K562 (cell line): ENCODE measurements around the gene MIX23. TPM values are rescaled to one million over a fixed set of nuclear protein-coding genes. Genes with fewer than 3 reads are reported as not detected.

Experiments
- ATAC-seq: fragments of 200-7000 bp; cut with Tn5 transposase; 3 replicates; pipeline ENCODE4 v1.9.1; 2020; ENCODE audit warnings: moderate library complexity
- BruUV-seq: library from RNA; stranded (reverse); fragments of 400-500 nt; replicated peaks from 2 replicates; lab custom pipeline; 2021; lab: Mats Ljungman, UMichigan
- CTCF ChIA-PET: fragments of 300-600 bp; formaldehyde crosslinking; extraction: SDS; loops from one replicate; lab custom pipeline; 2021; ENCODE audit warnings: low intra/inter-chr PET ratio; lab: Yijun Ruan, JAX
- POLR2A ChIA-PET: fragments of 300-600, 350-650 bp; sonication (Branson Sonifier 250); formaldehyde crosslinking; extraction: SDS; loops from one replicate; lab custom pipeline; 2021; ENCODE audit warnings: antibody characterized with exemption, inconsistent platforms; lab: Yijun Ruan, JAX
- DNase-seq, 4 experiments: peaks; one replicate each; pipeline versions ENCODE4 v3.0.0 to v3.0.0-alpha.2; 2011 to 2018; ENCODE audit warnings: low spot score in 3 of 4, mixed read lengths in 3 of 4; ENCODE audit errors: extremely low read depth in 1 of 4
- FAIRE-seq: peaks from 2 replicates; lab custom pipeline; 2011; peaks lifted over from hg19 to GRCh38; lab: Jason Lieb, UNC
- H2AFZ ChIP-seq: 2 replicates; pipeline ENCODE4 v1.6.0; 2011; ENCODE audit warnings: low read depth, low read length, control low read depth, inconsistent platforms
- H3K27ac ChIP-seq: fragments of 200-600 bp; 3 replicates; pipeline ENCODE4 v1.8.0; 2011; ENCODE audit warnings: low read depth, mild to moderate bottlenecking, control low read depth, inconsistent platforms, low read length, moderate library complexity, mixed read lengths; ENCODE audit errors: extremely low read depth
- H3K27me3 ChIP-seq, 2 experiments: fragments of 300-600 bp in 1 of 2; 2 replicates in 1 of 2; 3 replicates in 1 of 2; pipeline versions ENCODE4 v1.6.0 to v1.8.0; 2011; ENCODE audit warnings: inconsistent platforms in 2 of 2, low read length in 2 of 2, mild to moderate bottlenecking in 1 of 2, mixed read lengths in 1 of 2, moderate library complexity in 1 of 2; ENCODE audit not compliant: control insufficient read depth in 2 of 2, insufficient read depth in 2 of 2
- H3K36me3 ChIP-seq: fragments of 300-600 bp; 3 replicates; pipeline ENCODE4 v1.8.0; 2011; ENCODE audit warnings: mild to moderate bottlenecking, low read length, inconsistent platforms; ENCODE audit not compliant: control insufficient read depth, insufficient read depth
- H3K4me1 ChIP-seq, 2 experiments: fragments of 200-600 bp in 1 of 2; replicated peaks in 1 of 2; 2 replicates in 1 of 2; 3 replicates in 1 of 2; pipeline versions ENCODE4 v1.5.1 to v1.8.0; 2011; ENCODE audit warnings: inconsistent platforms in 2 of 2, low read length in 2 of 2, mild to moderate bottlenecking in 1 of 2, mixed read lengths in 1 of 2, moderate library complexity in 1 of 2; ENCODE audit not compliant: control insufficient read depth in 2 of 2, insufficient read depth in 2 of 2
- H3K4me2 ChIP-seq: 2 replicates; pipeline ENCODE4 v1.6.1; 2011; ENCODE audit warnings: low read length, control low read depth, inconsistent platforms, mixed read lengths; ENCODE audit not compliant: insufficient read depth
- H3K4me3 ChIP-seq: fragments of 200-600 bp; sonication (generic), shearing (Covaris generic); 2 replicates; pipeline ENCODE4 v1.5.1; 2016; ENCODE audit warnings: control low read depth, inconsistent platforms
- H3K79me2 ChIP-seq: fragments of 200-600 bp; 3 replicates; pipeline ENCODE4 v1.8.0; 2011; ENCODE audit warnings: low read length, inconsistent platforms; ENCODE audit not compliant: control insufficient read depth, insufficient read depth
- H3K9ac ChIP-seq, 2 experiments: 2 replicates each; pipeline versions ENCODE4 v1.6.0 to v1.6.1; 2011; ENCODE audit warnings: low read depth in 2 of 2, low read length in 2 of 2, control low read depth in 1 of 2, inconsistent platforms in 1 of 2, mild to moderate bottlenecking in 1 of 2, mixed read lengths in 1 of 2; ENCODE audit not compliant: insufficient read depth in 1 of 2
- H3K9me1 ChIP-seq: one replicate; pipeline ENCODE4 v1.6.0; 2011; ENCODE audit warnings: inconsistent platforms, mild to moderate bottlenecking, low read length, moderate library complexity; ENCODE audit not compliant: control insufficient read depth, insufficient read depth
- H3K9me3 ChIP-seq: replicated peaks from 2 replicates; pipeline ENCODE4 v1.5.1; 2011; ENCODE audit warnings: low read depth, low read length, inconsistent platforms; ENCODE audit not compliant: control insufficient read depth, insufficient read depth
- H4K20me1 ChIP-seq: replicated peaks from 2 replicates; pipeline ENCODE4 v1.6.1; 2011; ENCODE audit warnings: low read length, inconsistent platforms, mixed read lengths; ENCODE audit not compliant: control insufficient read depth, insufficient read depth
- ETS2 ChIP-seq: IDR thresholded peaks from 2 replicates; pipeline ENCODE4 v1.6.1; 2016; ENCODE audit warnings: borderline replicate concordance, missing genetic modification characterization, mild to moderate bottlenecking, moderate library complexity, missing compliant biosample characterization; ENCODE audit not compliant: poor library complexity, severe bottlenecking
- HDGF ChIP-seq: fragments of 450-650 bp; IDR thresholded peaks from 2 replicates; pipeline ENCODE4 v1.6.1; 2016
- HLTF ChIP-seq: fragments of 450-650 bp; IDR thresholded peaks from 2 replicates; pipeline ENCODE4 v1.6.1; 2016
- MEIS2 ChIP-seq: fragments of 450-650 bp; IDR thresholded peaks from 2 replicates; pipeline ENCODE4 v1.6.1; 2014; ENCODE audit warnings: mild to moderate bottlenecking; ENCODE audit not compliant: partially characterized antibody
- NCOA2 ChIP-seq, 2 experiments: fragments of 450-650 bp; IDR thresholded peaks; 2 replicates each; pipeline ENCODE4 v1.6.1; 2018; ENCODE audit warnings: mild to moderate bottlenecking in 2 of 2, moderate library complexity in 1 of 2; ENCODE audit not compliant: partially characterized antibody in 2 of 2
- NFXL1 ChIP-seq: fragments of 450-650 bp; formaldehyde crosslinking; IDR thresholded peaks from 2 replicates; pipeline ENCODE4 v1.4.0; 2021; ENCODE audit warnings: mild to moderate bottlenecking
- POLR2G ChIP-seq: fragments of 200-400 bp; formaldehyde crosslinking; IDR thresholded peaks from 2 replicates; pipeline ENCODE4 v1.6.1; 2017; ENCODE audit warnings: low read depth, mild to moderate bottlenecking, antibody characterized with exemption, low read length, moderate library complexity
- PPARD ChIP-seq: fragments of 250-450 bp; sonication (Bioruptor Pico); IDR thresholded peaks from 2 replicates; pipeline ENCODE4 v1.8.0; 2022; ENCODE audit warnings: inconsistent platforms, mild to moderate bottlenecking, moderate library complexity
- TAF7 ChIP-seq: fragments of 450-650 bp; IDR thresholded peaks from 2 replicates; pipeline ENCODE4 v1.6.1; 2016; ENCODE audit warnings: missing genetic modification characterization, missing compliant biosample characterization
- TSC22D4 ChIP-seq: fragments of 450-650 bp; IDR thresholded peaks from 2 replicates; pipeline ENCODE4 v1.6.1; 2016; ENCODE audit warnings: missing genetic modification characterization, missing biosample characterization, control low read depth
- U2AF1 ChIP-seq: fragments of 200-400 bp; formaldehyde crosslinking; optimal IDR thresholded peaks from 2 replicates; pipeline ENCODE3; 2017; ENCODE audit warnings: mild to moderate bottlenecking, low read depth, low read length, moderate library complexity
- ZFP1 ChIP-seq: fragments of 450-650 bp; formaldehyde crosslinking; IDR thresholded peaks from 2 replicates; pipeline ENCODE4 v1.4.0; 2020; ENCODE audit warnings: mild to moderate bottlenecking, mixed read lengths
- ZFX ChIP-seq: sonication (generic); formaldehyde crosslinking; IDR thresholded peaks from 2 replicates; pipeline ENCODE4 v1.8.0; 2022; ENCODE audit warnings: mild to moderate bottlenecking, missing genetic modification reagents, moderate library complexity
- WGBS: fragments of 100-300 bp; shearing (Covaris generic); methylation state at CpG from one replicate; pipeline ENCODE4 v1.1.6; 2016; ENCODE audit warnings: low coverage, mixed read lengths; ENCODE audit not compliant: insufficient coverage; ENCODE audit errors: missing lambda C conversion rate; 5-methylcytosine and 5-hydroxymethylcytosine counted together
- in situ Hi-C: fragments of 300-500 bp; cut with MboI; formaldehyde crosslinking; loops from 4 replicates; pipeline ENCODE4 v1.15.0; 2018; ENCODE audit warnings: inconsistent platforms, mixed read lengths
- intact Hi-C: fragments of 100-400 bp; cut with micrococcal nuclease; formaldehyde crosslinking; loops from 2 replicates; pipeline ENCODE4 v1.14.2; 2022
- polyA plus RNA-seq, 8 experiments: library from polyadenylated mRNA; depleted of rRNA in 4 of 8; stranded (reverse) in 5 of 8; unstranded in 3 of 8; fragments of >200 nt; fragmentation: Nextera tagmentation in 2 of 8; fragmentation: Illumina TruSeq in 1 of 8; extraction: Ambion mirVana in 2 of 8; extraction: Trizol in 1 of 8; gene quantifications; 2 replicates each; pipeline versions ENCODE4 v1.2.1 to v1.2.3, GENCODE V29; 2011 to 2014; ENCODE audit warnings: inconsistent platforms in 1 of 8, missing spikeins in 1 of 8
- total RNA-seq, 7 experiments: library from RNA; depleted of rRNA in 6 of 7; stranded (reverse); fragments of >200 nt in 6 of 7; fragmentation: Illumina TruSeq in 2 of 7; extraction: Trizol in 2 of 7; gene quantifications; 2 replicates each; pipeline versions ENCODE4 v1.2.1 to v1.2.3, GENCODE V29; 2011 to 2021; ENCODE audit warnings: low replicate concordance in 1 of 7
- TF ChIP-seq, protein P1 (sequence below): fragments of 450-650 bp; IDR thresholded peaks from 2 replicates; pipeline ENCODE4 v1.6.1; 2016; ENCODE audit warnings: antibody characterized with exemption
- TF ChIP-seq, protein P2 (sequence below): fragments of 200-800 bp; sonication (Bioruptor generic); IDR thresholded peaks from 2 replicates; pipeline ENCODE4 v1.6.1; 2017; ENCODE audit warnings: missing genetic modification characterization, missing compliant biosample characterization
- TF ChIP-seq, protein P3 (sequence below): fragments of 450-650 bp; IDR thresholded peaks from 2 replicates; pipeline ENCODE4 v1.6.1; 2016; ENCODE audit warnings: missing biosample characterization, missing genetic modification characterization
- TF ChIP-seq, protein P4 (sequence below): sonication (generic); formaldehyde crosslinking; IDR thresholded peaks from 2 replicates; pipeline ENCODE4 v1.8.0; 2022; ENCODE audit warnings: missing genetic modification reagents, mild to moderate bottlenecking, borderline replicate concordance

The MIX23 gene
- total and polyA plus RNA-seq, 9 of the 15 experiments (the other 6 are each of a cell fraction or from before 2014, with no cell fraction given) = 45.5 to 185 (median 106) TPM

DNA sequence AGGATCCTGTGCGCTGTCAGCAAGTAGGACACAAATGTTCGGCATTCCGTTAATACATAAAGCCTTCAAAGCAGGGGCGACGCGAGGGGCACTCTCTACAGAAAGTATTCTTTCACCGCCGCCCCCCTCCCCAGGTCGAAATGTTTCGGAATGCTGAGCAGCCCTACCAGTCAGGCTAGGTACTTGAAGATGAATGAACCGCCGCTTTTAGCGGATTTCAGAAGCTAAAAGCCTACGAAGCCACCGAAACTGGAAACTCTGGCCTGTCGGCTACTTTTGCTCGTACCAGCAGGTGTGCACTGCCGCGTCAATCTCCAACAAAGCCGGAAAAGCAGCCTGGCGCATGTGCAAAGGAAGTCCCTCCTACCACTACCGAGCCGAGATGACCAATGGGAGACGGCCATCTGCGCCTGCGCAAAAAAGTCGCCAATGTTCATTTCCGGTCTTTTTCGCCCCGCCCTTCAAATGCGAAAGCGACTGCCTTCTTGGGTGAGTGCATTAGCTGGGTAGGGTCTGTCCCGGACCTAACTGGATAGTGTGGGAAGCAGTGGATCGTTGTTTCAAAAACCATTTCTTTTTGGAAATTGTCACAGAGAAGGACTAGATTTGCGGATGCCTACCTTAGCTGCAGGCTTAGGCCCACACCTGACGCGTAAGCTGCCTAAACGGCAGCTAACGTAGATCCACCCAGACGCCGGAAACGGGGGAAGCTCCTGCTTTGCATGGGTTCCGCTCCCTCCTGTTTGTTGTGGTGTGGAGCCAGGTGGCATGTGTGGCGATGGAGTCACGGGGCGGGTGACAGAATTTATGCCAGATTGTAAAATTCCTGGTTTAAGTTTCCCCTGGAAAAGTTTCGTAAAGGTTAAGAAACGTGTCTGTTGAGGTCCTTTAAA lies 33.0 kb upstream of the MIX23 start, which contains the start of gene WDR5B:
TSS of gene WDR5B (minus strand) at position 301 of the 893 bp plus-strand sequence. CDS start 534 bp downstream, outside the sequence.
- H3K27me3 ChIP-seq = no peaks in the 10 kb centered on the region
- H3K79me2 ChIP-seq = peaks cover 45% of the 10 kb centered on the region
- under 1% methylated on average over 45 of the region's 48 CpGs for WGBS
- ATAC-seq (peak; percentile 93), FAIRE-seq (peak; percentile 100), DNase-seq (peak; percentile 94 to 99 (median 98))
- in situ Hi-C loops = no loop called here
- no peaks in the 10 kb centered on the region for H3K9me1 ChIP-seq
- BruUV-seq = TSS peak; percentile 83
- H3K27ac ChIP-seq = peak within 1 kb of the TSS; percentile 90
- CTCF ChIA-PET = no interaction called here
- intact Hi-C loops = no loop called here
- H3K9me3 ChIP-seq = no peaks in the 10 kb centered on the region
- peaks cover 26% of the 10 kb centered on the region; the same call in 2 of the 3 replicates for H3K36me3 ChIP-seq
- no peaks in the 10 kb centered on the region for H4K20me1 ChIP-seq
- POLR2A ChIA-PET = interaction anchor here (0.6 to 1.8 kb wide), 9 partner anchors 8 to 267 kb away, joined by 3 to 6 read pairs (median 3); partner anchors contain the start of gene MIX23
- H3K9ac ChIP-seq = peak within 1 kb of the TSS; percentile 87 to 94
- peaks cover 0 to 4% of the 10 kb centered on the region in 2 experiments; a peak in 2 of 5 replicates for H3K4me1 ChIP-seq
- peak within 1 kb of the TSS; percentile 90 for H3K4me2 ChIP-seq
- peak within 1 kb of the TSS; percentile 60 for H3K4me3 ChIP-seq
- H2AFZ ChIP-seq = peak within 1 kb of the TSS; percentile 92
- TF ChIP-seq HLTF (no peak), POLR2G (peak; percentile 79), NCOA2 (IDR thresholded peaks at IDR 0.05; ENCODE audit: partially characterized antibody in 2 of 2) (no peak), TSC22D4 (tag) (no peak), ZFP1 (CRISPR knock-in tag) (no peak), U2AF1 (no peak), NFXL1 (CRISPR knock-in tag) (no peak), PPARD (CRISPR knock-in tag) (no peak), ZFX (peak; percentile 86), HDGF (no peak), TAF7 (tag) (peak; percentile 51; the same call in 1 of the 2 replicates), MEIS2 (peak; percentile 81), ETS2 (no peak)
- TF ChIP-seq, protein P1, sequence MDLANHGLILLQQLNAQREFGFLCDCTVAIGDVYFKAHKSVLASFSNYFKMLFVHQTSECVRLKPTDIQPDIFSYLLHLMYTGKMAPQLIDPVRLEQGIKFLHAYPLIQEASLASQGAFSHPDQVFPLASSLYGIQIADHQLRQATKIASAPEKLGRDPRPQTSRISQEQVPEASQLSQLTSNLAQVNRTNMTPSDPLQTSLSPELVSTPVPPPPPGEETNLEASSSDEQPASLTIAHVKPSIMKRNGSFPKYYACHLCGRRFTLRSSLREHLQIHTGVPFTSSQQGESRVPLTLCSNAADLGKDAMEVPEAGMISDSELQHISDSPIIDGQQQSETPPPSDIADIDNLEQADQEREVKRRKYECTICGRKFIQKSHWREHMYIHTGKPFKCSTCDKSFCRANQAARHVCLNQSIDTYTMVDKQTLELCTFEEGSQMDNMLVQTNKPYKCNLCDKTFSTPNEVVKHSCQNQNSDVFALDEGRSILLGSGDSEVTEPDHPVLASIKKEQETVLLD = peak; percentile 93
- TF ChIP-seq, protein P2, sequence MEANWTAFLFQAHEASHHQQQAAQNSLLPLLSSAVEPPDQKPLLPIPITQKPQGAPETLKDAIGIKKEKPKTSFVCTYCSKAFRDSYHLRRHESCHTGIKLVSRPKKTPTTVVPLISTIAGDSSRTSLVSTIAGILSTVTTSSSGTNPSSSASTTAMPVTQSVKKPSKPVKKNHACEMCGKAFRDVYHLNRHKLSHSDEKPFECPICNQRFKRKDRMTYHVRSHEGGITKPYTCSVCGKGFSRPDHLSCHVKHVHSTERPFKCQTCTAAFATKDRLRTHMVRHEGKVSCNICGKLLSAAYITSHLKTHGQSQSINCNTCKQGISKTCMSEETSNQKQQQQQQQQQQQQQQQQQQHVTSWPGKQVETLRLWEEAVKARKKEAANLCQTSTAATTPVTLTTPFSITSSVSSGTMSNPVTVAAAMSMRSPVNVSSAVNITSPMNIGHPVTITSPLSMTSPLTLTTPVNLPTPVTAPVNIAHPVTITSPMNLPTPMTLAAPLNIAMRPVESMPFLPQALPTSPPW (CRISPR knock-in tag) = peak; percentile 84
- TF ChIP-seq, protein P3, sequence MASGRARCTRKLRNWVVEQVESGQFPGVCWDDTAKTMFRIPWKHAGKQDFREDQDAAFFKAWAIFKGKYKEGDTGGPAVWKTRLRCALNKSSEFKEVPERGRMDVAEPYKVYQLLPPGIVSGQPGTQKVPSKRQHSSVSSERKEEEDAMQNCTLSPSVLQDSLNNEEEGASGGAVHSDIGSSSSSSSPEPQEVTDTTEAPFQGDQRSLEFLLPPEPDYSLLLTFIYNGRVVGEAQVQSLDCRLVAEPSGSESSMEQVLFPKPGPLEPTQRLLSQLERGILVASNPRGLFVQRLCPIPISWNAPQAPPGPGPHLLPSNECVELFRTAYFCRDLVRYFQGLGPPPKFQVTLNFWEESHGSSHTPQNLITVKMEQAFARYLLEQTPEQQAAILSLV (tag) = no peak
- TF ChIP-seq, protein P4, sequence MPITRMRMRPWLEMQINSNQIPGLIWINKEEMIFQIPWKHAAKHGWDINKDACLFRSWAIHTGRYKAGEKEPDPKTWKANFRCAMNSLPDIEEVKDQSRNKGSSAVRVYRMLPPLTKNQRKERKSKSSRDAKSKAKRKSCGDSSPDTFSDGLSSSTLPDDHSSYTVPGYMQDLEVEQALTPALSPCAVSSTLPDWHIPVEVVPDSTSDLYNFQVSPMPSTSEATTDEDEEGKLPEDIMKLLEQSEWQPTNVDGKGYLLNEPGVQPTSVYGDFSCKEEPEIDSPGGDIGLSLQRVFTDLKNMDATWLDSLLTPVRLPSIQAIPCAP (CRISPR knock-in tag) = no peak
